GM18519 (cell line): ENCODE measurements around the gene KAZN.
"Not testable (repeated sequence)": the region's sequence is repeated elsewhere in the genome, so short reads cannot be mapped to it uniquely, and the experiment has no call there.

Experiments used
- ATAC-seq: cut with Tn5 transposase; IDR thresholded peaks from one replicate; pipeline ENCODE4 v1.9.1; 2021; ENCODE audit warnings: mild to moderate bottlenecking, moderate library complexity; ENCODE audit not compliant: unreplicated experiment, low FRiP score

KAZN gene

GRCh38 chr1:15036101-15036500, 437.6 kb downstream of the KAZN start:
- ATAC-seq = no peak

GRCh38 chr1:15038232-15039016, 439.9 kb downstream of the KAZN start:
- no peak for ATAC-seq

DNA sequence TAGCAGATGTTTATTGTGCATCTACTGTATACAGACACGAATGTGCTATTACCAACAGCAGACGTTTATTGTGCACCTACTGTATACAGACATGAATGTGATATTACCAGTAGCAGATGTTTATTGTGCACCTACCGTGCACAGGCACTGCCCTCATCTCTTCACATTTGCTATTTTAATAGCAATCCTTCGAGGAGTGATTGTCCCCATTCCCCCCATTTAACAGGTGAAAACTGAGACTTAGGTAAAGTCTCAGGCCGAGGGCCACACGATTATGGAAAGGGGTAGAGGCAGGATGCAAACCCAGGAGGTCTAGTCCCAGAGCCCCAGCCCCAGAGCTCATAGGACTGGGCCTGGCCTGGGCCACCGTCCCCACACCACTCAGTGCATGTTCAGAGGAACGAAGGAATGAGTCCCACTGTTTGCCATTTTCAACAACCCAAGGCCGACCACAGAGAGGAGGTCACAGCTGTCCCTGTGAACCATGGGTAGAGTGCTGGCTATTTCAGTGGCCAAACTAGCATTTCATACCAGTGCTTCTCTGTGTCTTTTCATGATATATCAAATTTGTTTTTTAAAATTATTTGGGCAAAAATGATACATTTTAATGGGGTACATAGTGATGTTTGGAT, 440.6 kb downstream of the KAZN start:
- no peak for ATAC-seq

DNA sequence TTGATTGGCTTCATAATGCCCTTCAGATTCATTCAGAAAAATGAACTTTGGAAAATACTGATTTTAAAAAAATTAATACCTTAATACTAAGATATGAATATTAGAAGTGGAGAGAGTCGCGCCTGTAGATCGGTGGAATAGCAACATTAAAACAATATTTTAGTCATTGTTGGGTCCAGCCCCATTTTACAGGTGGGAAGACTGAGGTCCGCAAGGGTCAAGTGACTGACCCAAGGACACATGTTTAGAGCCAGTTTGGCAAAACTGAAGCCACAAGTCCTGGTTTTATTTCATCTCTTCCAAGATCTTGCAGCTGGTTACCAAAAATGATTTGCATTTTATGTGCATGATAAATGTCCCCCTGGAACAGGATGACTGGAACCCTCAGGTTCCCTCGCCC, 441.4 kb downstream of the KAZN start:
- no peak for ATAC-seq

DNA sequence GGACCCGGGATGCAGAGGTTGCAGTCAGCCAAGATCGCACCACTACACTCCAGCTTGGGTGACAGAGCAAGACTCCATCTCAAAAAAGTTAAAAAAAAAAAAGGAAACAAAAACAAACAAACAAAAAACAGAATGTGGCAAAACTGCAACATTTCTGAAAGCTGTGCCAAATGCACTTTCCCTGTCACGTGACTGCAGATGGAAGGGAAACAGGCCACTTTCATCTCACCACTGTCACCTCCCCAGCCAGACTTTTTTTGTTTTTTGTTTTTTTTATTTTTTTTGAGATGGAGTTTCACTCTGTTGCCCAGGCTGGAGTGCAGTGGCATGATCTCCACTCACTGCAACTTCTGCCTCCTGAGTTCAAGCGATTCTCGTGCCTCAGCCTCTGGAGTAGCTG, 442.2 kb downstream of the KAZN start:
- ATAC-seq = not testable (repeated sequence)

DNA sequence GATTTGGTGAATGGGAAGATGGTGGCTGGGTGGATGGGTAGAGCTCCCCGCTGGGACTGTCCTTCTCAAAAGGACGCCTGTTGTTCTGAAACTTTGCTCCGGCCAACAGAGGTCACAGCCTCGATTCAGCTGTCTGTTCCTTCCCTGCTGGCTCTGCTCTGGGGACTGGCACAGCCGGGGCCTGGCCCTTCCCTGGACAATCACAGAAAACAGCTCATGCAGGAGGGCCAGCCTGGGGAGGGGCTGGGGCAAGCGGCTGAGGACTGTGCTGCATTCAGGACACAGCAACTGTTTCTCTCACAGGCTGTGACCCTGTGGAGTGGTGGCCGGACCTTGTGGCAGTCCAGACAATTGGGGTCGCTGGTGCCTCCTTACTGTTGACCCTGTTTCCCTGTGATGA, 444.4 kb downstream of the KAZN start:
- no peak for ATAC-seq

DNA sequence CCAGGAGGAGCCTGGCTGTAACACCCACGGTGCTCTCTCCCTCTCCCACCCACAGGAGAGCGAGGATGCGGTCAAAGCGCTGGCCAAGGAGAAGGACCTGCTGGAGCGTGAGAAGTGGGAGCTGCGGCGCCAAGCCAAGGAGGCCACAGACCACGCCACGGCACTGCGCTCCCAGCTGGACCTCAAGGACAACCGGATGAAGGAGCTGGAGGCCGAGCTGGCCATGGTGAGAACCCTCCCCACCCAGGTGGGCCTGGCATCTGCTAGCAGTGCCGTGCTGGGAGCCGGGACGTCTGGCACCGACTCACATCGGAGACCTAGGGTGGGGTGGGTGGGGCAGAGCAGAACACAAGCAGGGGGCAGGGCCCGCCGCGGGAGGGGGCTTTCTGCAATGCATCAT, 445.4 kb downstream of the KAZN start:
- no peak for ATAC-seq

- no peak for ATAC-seq
Measured at GRCh38 chr1:15045123-15045522, 446.6 kb downstream of the KAZN start.

GRCh38 chr1:15046487-15047165, 448.1 kb downstream of the KAZN start:
- no peak for ATAC-seq

DNA sequence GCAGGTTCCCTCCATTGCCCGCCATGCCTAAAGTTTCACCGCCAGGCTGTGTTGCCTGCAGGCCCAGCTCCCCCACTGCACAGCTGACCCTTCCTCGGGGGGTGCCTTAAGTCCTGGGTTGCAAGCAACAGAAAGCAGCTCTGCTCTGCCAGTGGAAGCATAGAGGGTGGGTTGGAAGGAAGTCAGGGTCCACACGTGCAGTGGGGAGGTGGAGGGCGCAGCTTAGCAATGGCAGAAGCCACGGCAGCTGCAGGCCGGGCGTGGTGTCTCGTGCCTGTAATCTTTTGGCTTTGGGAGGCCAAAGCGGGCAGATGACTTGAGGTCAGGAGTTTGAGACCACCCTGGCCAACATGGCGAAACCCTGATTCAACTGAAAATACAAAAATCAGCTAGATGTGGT, 448.8 kb downstream of the KAZN start:
- no peak for ATAC-seq

GRCh38 chr1:15048437-15048980, 450.0 kb downstream of the KAZN start:
- no peak for ATAC-seq

DNA sequence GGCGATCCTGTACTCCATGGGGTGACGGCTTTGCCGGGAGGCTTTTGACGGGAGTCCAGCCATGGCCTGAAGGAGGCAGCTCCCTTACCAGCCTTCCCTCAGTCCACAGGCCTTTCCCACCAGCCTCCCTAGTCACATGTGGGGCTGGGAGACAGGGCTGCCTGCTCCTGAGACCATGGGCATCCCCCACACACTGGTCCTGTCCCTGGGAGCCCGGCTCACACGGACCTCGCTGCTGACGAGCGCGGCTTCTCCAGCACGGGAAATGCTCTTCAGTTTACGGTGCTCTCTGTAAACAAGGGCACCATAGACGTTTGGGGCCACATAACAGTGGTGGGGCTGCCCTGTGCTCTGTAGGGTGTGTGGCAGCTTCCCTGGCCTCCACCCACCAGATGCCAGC, 450.6 kb downstream of the KAZN start:
- no peak for ATAC-seq

DNA sequence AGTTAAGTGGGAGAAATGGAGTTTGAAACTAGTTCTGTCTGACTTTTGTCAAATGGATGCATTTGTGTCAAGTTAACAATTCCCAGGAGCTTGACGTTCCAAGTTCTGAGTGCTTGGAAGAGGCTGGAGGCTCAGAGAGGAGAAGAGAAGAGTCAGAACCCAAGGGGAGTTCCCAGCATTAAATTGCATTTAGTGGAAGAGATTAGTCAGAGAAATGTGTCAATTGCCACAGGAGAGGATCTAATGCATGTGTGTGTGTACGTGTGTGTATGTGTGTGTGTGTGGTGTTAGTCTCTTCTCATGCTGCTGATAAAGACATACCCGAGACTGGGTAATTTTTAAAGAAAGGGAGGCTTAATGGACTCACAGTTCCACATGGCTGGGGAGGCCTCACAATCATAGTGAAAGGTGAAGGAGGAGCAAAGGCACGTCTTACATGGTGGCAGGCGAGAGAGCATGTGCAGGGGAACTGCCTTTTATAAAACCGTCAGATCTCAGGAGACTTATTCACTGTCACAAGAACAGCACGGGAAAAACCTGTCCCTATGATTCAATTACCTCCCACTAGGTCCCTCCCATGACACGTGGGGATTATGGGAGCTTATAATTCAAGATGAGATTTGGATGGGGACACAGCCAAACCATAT, 453.5 kb downstream of the KAZN start:
- no peak for ATAC-seq

GRCh38 chr1:15053153-15053552, 454.7 kb downstream of the KAZN start:
- ATAC-seq = no peak

DNA sequence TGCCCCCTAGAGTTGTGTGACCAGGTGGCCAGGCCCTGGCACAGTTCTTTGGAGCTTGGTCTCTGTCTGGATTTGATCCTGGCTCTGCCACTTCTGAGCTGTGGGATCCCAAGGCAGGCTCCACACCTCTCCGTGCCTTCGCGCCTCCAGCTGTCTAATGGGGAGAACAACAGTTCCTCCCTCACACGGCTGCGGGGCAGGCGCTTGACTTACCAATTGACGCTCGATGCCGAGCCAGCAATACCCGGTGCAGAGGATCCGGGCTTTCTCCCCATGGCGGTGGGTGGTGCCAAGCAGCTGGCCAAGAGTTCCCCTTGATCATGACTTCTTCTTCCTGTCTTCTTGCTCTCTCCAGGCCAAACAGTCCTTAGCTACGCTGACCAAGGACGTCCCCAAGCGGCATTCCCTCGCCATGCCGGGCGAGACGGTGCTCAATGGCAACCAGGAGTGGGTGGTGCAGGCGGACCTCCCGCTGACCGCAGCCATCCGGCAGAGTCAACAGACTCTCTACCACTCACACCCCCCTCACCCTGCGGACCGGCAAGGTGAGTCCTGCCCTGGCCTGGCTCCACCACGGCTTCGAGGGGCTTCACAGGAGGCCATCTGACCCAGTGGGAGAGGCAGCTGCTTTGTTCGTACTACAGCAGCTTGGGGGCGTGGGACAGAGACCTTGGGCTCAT, 457.4 kb downstream of the KAZN start:
- ATAC-seq = no peak

DNA sequence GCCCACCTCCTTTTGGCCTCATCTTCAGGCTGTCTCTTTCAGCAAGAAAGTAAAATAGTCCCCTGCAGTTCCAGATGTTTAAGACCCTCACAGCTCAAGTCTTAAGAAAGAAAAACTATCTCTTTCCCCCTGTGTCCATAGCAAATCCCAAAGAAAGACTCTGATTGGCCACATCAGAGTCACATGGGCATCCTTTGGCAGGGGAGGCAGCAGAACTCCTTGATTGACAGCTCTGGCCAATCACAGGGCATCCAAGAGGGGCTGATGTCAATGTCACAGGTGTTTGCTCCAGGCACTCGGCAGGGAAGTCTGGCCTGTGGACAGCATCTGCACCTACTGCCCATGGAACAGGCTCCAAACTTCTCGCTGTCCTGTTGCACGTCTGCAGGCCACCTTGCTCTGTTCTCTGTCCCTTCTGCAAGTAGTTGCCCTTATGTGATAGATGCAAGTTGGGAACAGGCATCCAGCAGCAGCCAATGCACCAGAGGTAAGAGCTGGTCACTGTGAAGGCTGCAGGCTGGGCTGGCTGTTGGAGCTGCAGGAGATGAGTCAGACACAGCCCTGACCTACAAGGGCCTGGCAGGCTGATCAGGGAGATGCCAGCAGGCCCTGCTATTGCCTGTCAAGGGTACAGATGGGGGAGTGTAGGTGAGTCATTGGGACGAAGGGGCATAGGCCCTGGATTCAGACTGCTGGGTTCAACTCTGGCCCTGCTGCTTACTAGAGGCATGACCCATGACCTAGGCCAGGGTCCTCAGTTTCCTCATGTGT, 458.2 kb downstream of the KAZN start:
- ATAC-seq = no peak

- no peak for ATAC-seq
Measured at GRCh38 chr1:15057834-15058233, 459.3 kb downstream of the KAZN start.

DNA sequence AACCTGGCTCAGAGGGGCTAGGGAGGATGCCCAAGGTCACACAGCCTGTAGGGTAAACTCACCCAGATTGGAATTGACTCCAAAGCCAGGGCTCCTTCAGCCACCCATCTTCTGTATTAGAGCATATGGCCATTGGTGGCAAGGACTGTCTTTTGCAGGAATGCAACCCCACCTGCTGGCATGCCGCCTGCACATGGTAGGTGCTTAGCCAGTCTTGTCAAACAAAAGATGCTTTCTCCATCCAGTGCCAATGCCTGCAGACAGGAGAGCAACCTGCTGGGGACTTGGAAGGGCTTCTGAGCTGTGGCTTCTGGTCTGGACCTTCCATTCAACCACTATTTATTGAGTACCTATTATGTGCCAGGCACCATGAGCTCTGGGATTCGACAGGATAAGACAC, 459.8 kb downstream of the KAZN start:
- ATAC-seq = no peak

DNA sequence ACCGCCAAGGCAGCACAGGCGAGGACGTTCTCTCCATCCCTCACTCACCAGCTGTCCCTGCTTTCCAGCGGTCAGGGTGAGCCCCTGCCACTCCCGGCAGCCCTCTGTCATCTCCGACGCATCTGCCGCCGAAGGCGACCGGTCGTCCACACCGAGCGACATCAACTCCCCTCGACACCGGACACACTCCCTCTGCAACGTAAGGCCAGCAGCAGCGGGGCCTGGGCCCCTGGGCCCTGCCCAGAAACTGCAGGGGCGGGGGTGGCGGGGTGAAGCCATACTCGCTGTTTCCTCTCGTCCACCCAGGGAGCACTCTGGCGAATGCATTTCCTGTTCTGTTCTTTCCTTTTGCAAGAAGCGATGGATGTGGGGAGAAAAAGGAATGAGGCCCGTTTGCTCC, 461.6 kb downstream of the KAZN start:
- ATAC-seq = no peak
